Gastroesophageal sphincter (tissue), 4 donors: ENCODE measurements around the gene GUCY1A1. TPM values are rescaled to one million over a fixed set of nuclear protein-coding genes. Genes with fewer than 3 reads are reported as not detected.

ENCODE experiments used
- ATAC-seq: fragments of 150-250 bp; one replicate; pipeline ENCODE4 v1.9.1; 2016; ENCODE audit warnings: mild to moderate bottlenecking, moderate library complexity
- H3K27ac ChIP-seq, 4 donors: fragments of 200-600 bp; sonication (generic) in 3 of 4; 1 replicate in 3 of 4; 2 replicates in 1 of 4; pipeline ENCODE4 v1.5.1; 2016 to 2019
- H3K27me3 ChIP-seq: fragments of 200-600 bp; sonication (generic); one replicate; pipeline ENCODE4 v1.5.1; 2019
- H3K36me3 ChIP-seq, 2 donors: fragments of 200-600 bp; sonication (generic); one replicate each; pipeline ENCODE4 v1.5.1; 2019; ENCODE audit warnings: control low read depth in 1 of 2
- H3K4me1 ChIP-seq, 3 donors: fragments of 200-600 bp; sonication (generic); 1 replicate in 2 of 3; 2 replicates in 1 of 3; pipeline ENCODE4 v1.5.1; 2016 to 2019; ENCODE audit warnings: control low read depth in 2 of 3
- H3K4me3 ChIP-seq, 2 donors: fragments of 200-600 bp; sonication (generic); one replicate each; pipeline ENCODE4 v1.5.1; 2019; ENCODE audit warnings: mild to moderate bottlenecking in 1 of 2, moderate library complexity in 1 of 2
- H3K9me3 ChIP-seq, 3 donors: fragments of 200-600 bp; sonication (generic); one replicate each; pipeline ENCODE4 v1.5.1; 2017 to 2019; ENCODE audit warnings: control low read depth in 2 of 3
- CTCF ChIP-seq, 4 experiments: fragments of 200-600 bp in 2 of 4; fragments of 450-650 bp in 2 of 4; sonication (generic) in 1 of 4; IDR thresholded peaks; one replicate each; pipeline ENCODE4 v1.5.1; 2017 to 2019; ENCODE audit warnings: antibody characterized with exemption in 4 of 4, mild to moderate bottlenecking in 2 of 4, moderate library complexity in 2 of 4
- EP300 ChIP-seq: sonication (generic); formaldehyde crosslinking; IDR thresholded peaks from one replicate; pipeline ENCODE4 v1.6.1; 2017; ENCODE audit warnings: antibody characterized with exemption, mild to moderate bottlenecking
- POLR2A ChIP-seq, 2 donors: fragments of 450-650 bp; IDR thresholded peaks; one replicate each; pipeline ENCODE4 v1.6.1; 2017; ENCODE audit warnings: antibody characterized with exemption in 2 of 2, mild to moderate bottlenecking in 2 of 2, moderate library complexity in 1 of 2
- POLR2AphosphoS5 ChIP-seq: sonication (generic); formaldehyde crosslinking; IDR thresholded peaks from one replicate; pipeline ENCODE4 v1.6.1; 2017; ENCODE audit warnings: antibody characterized with exemption
- WGBS, 2 donors: methylation state at CpG; one replicate each; pipeline ENCODE4 v1.1.5; 2018; ENCODE audit warnings: low coverage in 1 of 2; 5-methylcytosine and 5-hydroxymethylcytosine counted together
- total RNA-seq, 4 donors: library from RNA; depleted of rRNA; stranded (reverse); fragments of >200 nt; gene quantifications; one replicate each; pipeline ENCODE4 v1.1.0, GENCODE V29; 2016

Gene GUCY1A1
- total RNA-seq, 4 donors from 2014 or later = 69.4 to 196 (median 144) TPM

- TF ChIP-seq POLR2A (IDR thresholded peaks at IDR 0.05) (no peak), EP300 (no peak), POLR2AphosphoS5 (no peak), CTCF (IDR thresholded peaks at IDR 0.05) (no peak)
- no peaks in the 10 kb centered on the region for H3K36me3 ChIP-seq
- WGBS, 2 donors = 81 to 87% methylated on average over 4 of the region's 4 CpGs
- no peak for ATAC-seq
- peaks cover 3 to 69% (median 17%) of the 10 kb centered on the region in 3 donors for H3K4me1 ChIP-seq
- H3K27me3 ChIP-seq = no peaks in the 10 kb centered on the region
- peak overlapping the region in 3 of 4 donors; percentile 7 to 74 (median 36) for H3K27ac ChIP-seq
- H3K4me3 ChIP-seq = no peak overlapping the region
- H3K9me3 ChIP-seq = no peaks in the 10 kb centered on the region
Measured at GRCh38 chr4:155781249-155781831, 114.7 kb downstream of the GUCY1A1 start.

Other genes with a start within 250 kb of the GUCY1A1 start
- 100 to 1,000 TPM in 1 of 4 donors, 10 to 100 TPM in 3; 44.2 to 101 (median 86.9) TPM for gene GUCY1B1, start 92.2 kb downstream of the GUCY1A1 start, total RNA-seq
- not detected for gene ASIC5, start 199.4 kb downstream of the GUCY1A1 start, total RNA-seq
- gene TDO2, start 236.8 kb downstream of the GUCY1A1 start, total RNA-seq = under 1 TPM in 1 of 4 donors, not detected in 3; 0.08 TPM